Loucy (cell line): ENCODE data around the gene GOLGA6C.
"Not testable (repeated sequence)": the region's sequence is repeated elsewhere in the genome, so short reads cannot be mapped to it uniquely, and the experiment has no call there.

Source experiments
- EZH2phosphoT487 ChIP-seq: fragments of 200-600 bp; IDR thresholded peaks from 2 replicates; pipeline ENCODE4 v1.6.1; 2018; ENCODE audit warnings: antibody characterized with exemption, mild to moderate bottlenecking, moderate library complexity, borderline replicate concordance
- TF ChIP-seq, protein P1 (sequence below): fragments of 200-600 bp; sonication (generic); conservative IDR thresholded peaks from 2 replicates; pipeline ENCODE4 v1.5.1; 2014; ENCODE audit warnings: mild to moderate bottlenecking, antibody characterized with exemption, low read length

DNA sequence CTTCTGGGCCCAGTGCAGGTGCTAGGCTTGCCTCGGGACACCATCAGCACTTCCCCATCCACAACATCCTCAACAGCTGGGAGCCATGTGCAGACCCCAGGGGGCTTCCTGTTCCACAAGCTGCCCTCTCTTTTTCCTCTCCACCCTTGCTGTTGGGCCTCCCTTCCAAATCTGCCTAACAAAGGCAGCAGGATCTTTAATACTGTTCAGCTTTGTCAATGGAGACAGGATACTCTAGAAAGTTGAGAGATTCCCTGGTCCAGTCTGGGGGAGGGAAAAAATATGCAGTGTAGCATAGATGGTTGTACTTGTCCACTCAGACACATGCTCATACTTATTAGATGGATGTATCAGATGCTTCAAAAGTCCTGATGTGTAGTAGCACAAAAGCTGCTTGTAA is 20.4 kb downstream of the GOLGA6C start:
- TF ChIP-seq, protein P1, sequence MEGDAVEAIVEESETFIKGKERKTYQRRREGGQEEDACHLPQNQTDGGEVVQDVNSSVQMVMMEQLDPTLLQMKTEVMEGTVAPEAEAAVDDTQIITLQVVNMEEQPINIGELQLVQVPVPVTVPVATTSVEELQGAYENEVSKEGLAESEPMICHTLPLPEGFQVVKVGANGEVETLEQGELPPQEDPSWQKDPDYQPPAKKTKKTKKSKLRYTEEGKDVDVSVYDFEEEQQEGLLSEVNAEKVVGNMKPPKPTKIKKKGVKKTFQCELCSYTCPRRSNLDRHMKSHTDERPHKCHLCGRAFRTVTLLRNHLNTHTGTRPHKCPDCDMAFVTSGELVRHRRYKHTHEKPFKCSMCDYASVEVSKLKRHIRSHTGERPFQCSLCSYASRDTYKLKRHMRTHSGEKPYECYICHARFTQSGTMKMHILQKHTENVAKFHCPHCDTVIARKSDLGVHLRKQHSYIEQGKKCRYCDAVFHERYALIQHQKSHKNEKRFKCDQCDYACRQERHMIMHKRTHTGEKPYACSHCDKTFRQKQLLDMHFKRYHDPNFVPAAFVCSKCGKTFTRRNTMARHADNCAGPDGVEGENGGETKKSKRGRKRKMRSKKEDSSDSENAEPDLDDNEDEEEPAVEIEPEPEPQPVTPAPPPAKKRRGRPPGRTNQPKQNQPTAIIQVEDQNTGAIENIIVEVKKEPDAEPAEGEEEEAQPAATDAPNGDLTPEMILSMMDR = not testable (repeated sequence)
- TF ChIP-seq EZH2phosphoT487 = not testable (repeated sequence)
